HepG2 (cell line): ENCODE data around the gene ACOT4. TPM values are rescaled to one million over a fixed set of nuclear protein-coding genes. Genes with fewer than 3 reads are reported as not detected.

Experiments
- ARHGAP35 ChIP-seq: sonication (generic); formaldehyde crosslinking; IDR thresholded peaks from 2 replicates; pipeline ENCODE4 v1.9.0; 2022; ENCODE audit warnings: mild to moderate bottlenecking, inconsistent platforms, moderate library complexity, missing genetic modification reagents, borderline replicate concordance
- FOSL1 ChIP-seq: sonication (generic); formaldehyde crosslinking; IDR thresholded peaks from 2 replicates; pipeline ENCODE4 v1.9.0; 2021; ENCODE audit warnings: missing genetic modification reagents, borderline replicate concordance
- KAT8 ChIP-seq: IDR thresholded peaks from 2 replicates; pipeline ENCODE4 v1.6.1; 2016; ENCODE audit warnings: missing genetic modification reagents, missing compliant biosample characterization
- MXD4 ChIP-seq: IDR thresholded peaks from 2 replicates; pipeline ENCODE4 v1.6.1; 2016; ENCODE audit warnings: mild to moderate bottlenecking, missing biosample characterization, missing genetic modification reagents
- MYC ChIP-seq: sonication (generic); formaldehyde crosslinking; IDR thresholded peaks from 2 replicates; pipeline ENCODE4 v1.9.0; 2021; ENCODE audit warnings: missing genetic modification reagents, borderline replicate concordance
- PATZ1 ChIP-seq: sonication (generic); formaldehyde crosslinking; IDR thresholded peaks from 2 replicates; pipeline ENCODE4 v1.4.0; 2020; ENCODE audit warnings: missing genetic modification reagents
- RBM39 ChIP-seq: fragments of 200-400 bp; formaldehyde crosslinking; IDR thresholded peaks from one replicate; pipeline ENCODE4 v1.6.1; 2018; ENCODE audit warnings: antibody characterized with exemption, mild to moderate bottlenecking, low read depth, low read length; ENCODE audit not compliant: poor library complexity, severe bottlenecking
- RNF219 ChIP-seq: sonication (generic); formaldehyde crosslinking; IDR thresholded peaks from 2 replicates; pipeline ENCODE4 v1.5.0; 2020; ENCODE audit warnings: mild to moderate bottlenecking, missing genetic modification reagents
- SALL1 ChIP-seq: sonication (generic); formaldehyde crosslinking; IDR thresholded peaks from 2 replicates; pipeline ENCODE4 v1.8.0; 2022; ENCODE audit warnings: mild to moderate bottlenecking, missing genetic modification reagents
- SNAPC2 ChIP-seq: sonication (generic); formaldehyde crosslinking; IDR thresholded peaks from 2 replicates; pipeline ENCODE4 v1.8.1; 2022; ENCODE audit warnings: mild to moderate bottlenecking, missing genetic modification reagents
- SRF ChIP-seq: IDR thresholded peaks from 2 replicates; pipeline ENCODE4 v1.6.1; 2011; ENCODE audit warnings: mild to moderate bottlenecking, low read depth, low read length, moderate library complexity
- TAF1 ChIP-seq: sonication (generic); formaldehyde crosslinking; IDR thresholded peaks from 2 replicates; pipeline ENCODE4 v1.4.0; 2020; ENCODE audit warnings: missing genetic modification reagents
- TCF12 ChIP-seq, 2 experiments: fragments of 450-650 bp in 1 of 2; sonication (generic) in 1 of 2; formaldehyde crosslinking in 1 of 2; IDR thresholded peaks; 2 replicates each; pipeline versions ENCODE4 v1.6.1 to v1.8.0; 2017 to 2022; ENCODE audit warnings: antibody characterized with exemption in 1 of 2, mild to moderate bottlenecking in 1 of 2, missing genetic modification reagents in 1 of 2, moderate library complexity in 1 of 2
- U2AF1 ChIP-seq: fragments of 200-400 bp; formaldehyde crosslinking; optimal IDR thresholded peaks from 2 replicates; pipeline ENCODE3; 2017; ENCODE audit warnings: mild to moderate bottlenecking, low read depth, low read length
- ZMYM3 ChIP-seq: sonication (generic); formaldehyde crosslinking; IDR thresholded peaks from 2 replicates; pipeline ENCODE4 v1.5.1; 2020; ENCODE audit warnings: mild to moderate bottlenecking, missing genetic modification reagents
- ZNF30 ChIP-seq: sonication (generic); formaldehyde crosslinking; IDR thresholded peaks from 2 replicates; pipeline ENCODE4 v1.5.0; 2020; ENCODE audit warnings: mild to moderate bottlenecking, missing genetic modification reagents
- ZNF430 ChIP-seq: sonication (generic); formaldehyde crosslinking; IDR thresholded peaks from 2 replicates; pipeline ENCODE4 v1.9.0; 2021; ENCODE audit warnings: mild to moderate bottlenecking, missing genetic modification reagents
- ZNF441 ChIP-seq: sonication (generic); formaldehyde crosslinking; IDR thresholded peaks from 2 replicates; pipeline ENCODE4 v1.7.0; 2021; ENCODE audit warnings: missing genetic modification reagents, borderline replicate concordance
- ZNF530 ChIP-seq: sonication (generic); formaldehyde crosslinking; IDR thresholded peaks from 2 replicates; pipeline ENCODE4 v1.5.0; 2020; ENCODE audit warnings: low read depth, mild to moderate bottlenecking, missing genetic modification reagents
- polyA plus RNA-seq, 8 experiments: library from polyadenylated mRNA; depleted of rRNA in 3 of 8; stranded (reverse) in 7 of 8; unstranded in 1 of 8; fragments of >200 nt; fragmentation: Illumina TruSeq in 4 of 8; extraction: Trizol in 4 of 8; gene quantifications; 2 replicates each; pipeline versions ENCODE4 v1.2.1 to v1.2.3, GENCODE V29; 2011 to 2016; ENCODE audit warnings: low read depth in 4 of 8, missing spikeins in 1 of 8, mixed read lengths in 1 of 8; ENCODE audit not compliant: insufficient read depth in 1 of 8
- total RNA-seq, 5 experiments: library from RNA; depleted of rRNA; stranded (reverse); fragments of >200 nt; fragmentation: Illumina TruSeq; extraction: Trizol; gene quantifications; 2 replicates each; pipeline ENCODE4 v1.2.3, GENCODE V29; 2016; ENCODE audit warnings: low read depth in 1 of 5
- TF ChIP-seq, protein P1 (sequence below): sonication (generic); formaldehyde crosslinking; IDR thresholded peaks from 2 replicates; pipeline ENCODE4 v1.8.1; 2022; ENCODE audit warnings: low read depth, mild to moderate bottlenecking, missing genetic modification reagents
- TF ChIP-seq, protein P2 (sequence below): sonication (generic); formaldehyde crosslinking; conservative IDR thresholded peaks from 2 replicates; pipeline ENCODE4 v1.8.1; 2023; ENCODE audit warnings: missing genetic modification reagents

Gene ACOT4
- total and polyA plus RNA-seq, 2 of the 13 experiments (the other 11 are each of a cell fraction or from before 2014, with no cell fraction given): 0.04 to 0.05 TPM

GRCh38 chr14:73612339-73613045 lies 20.8 kb downstream of the ACOT4 start, which contains the start of gene ACOT6 (continued):
- TF ChIP-seq FOSL1 (CRISPR knock-in tag): no peak
- TF ChIP-seq SNAPC2 (CRISPR knock-in tag): peak; percentile 72; the same call in 1 of the 2 replicates
- TF ChIP-seq ZNF30 (CRISPR knock-in tag): 0 out of 2 replicates have a peak, but pooled peaks have one; percentile 35
- TF ChIP-seq MXD4: no peak
- TF ChIP-seq TCF12 (IDR thresholded peaks at IDR 0.05): no peak
- TF ChIP-seq TCF12 (CRISPR knock-in tag; IDR thresholded peaks at IDR 0.05): no peak; the same call in 1 of the 2 replicates
- 0 out of 2 replicates have a peak, but pooled peaks have one; percentile 6 for TF ChIP-seq ZMYM3 (CRISPR knock-in tag)
- TF ChIP-seq, protein P1, sequence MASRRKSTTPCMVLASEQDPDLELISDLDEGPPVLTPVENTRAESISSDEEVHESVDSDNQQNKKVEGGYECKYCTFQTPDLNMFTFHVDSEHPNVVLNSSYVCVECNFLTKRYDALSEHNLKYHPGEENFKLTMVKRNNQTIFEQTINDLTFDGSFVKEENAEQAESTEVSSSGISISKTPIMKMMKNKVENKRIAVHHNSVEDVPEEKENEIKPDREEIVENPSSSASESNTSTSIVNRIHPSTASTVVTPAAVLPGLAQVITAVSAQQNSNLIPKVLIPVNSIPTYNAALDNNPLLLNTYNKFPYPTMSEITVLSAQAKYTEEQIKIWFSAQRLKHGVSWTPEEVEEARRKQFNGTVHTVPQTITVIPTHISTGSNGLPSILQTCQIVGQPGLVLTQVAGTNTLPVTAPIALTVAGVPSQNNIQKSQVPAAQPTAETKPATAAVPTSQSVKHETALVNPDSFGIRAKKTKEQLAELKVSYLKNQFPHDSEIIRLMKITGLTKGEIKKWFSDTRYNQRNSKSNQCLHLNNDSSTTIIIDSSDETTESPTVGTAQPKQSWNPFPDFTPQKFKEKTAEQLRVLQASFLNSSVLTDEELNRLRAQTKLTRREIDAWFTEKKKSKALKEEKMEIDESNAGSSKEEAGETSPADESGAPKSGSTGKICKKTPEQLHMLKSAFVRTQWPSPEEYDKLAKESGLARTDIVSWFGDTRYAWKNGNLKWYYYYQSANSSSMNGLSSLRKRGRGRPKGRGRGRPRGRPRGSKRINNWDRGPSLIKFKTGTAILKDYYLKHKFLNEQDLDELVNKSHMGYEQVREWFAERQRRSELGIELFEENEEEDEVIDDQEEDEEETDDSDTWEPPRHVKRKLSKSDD (CRISPR knock-in tag): 0 out of 2 replicates have a peak, but pooled peaks have one; percentile 33
- TF ChIP-seq KAT8 (CRISPR knock-in tag): no peak
- peak; percentile 40 for TF ChIP-seq PATZ1 (CRISPR knock-in tag)
- TF ChIP-seq, protein P2, sequence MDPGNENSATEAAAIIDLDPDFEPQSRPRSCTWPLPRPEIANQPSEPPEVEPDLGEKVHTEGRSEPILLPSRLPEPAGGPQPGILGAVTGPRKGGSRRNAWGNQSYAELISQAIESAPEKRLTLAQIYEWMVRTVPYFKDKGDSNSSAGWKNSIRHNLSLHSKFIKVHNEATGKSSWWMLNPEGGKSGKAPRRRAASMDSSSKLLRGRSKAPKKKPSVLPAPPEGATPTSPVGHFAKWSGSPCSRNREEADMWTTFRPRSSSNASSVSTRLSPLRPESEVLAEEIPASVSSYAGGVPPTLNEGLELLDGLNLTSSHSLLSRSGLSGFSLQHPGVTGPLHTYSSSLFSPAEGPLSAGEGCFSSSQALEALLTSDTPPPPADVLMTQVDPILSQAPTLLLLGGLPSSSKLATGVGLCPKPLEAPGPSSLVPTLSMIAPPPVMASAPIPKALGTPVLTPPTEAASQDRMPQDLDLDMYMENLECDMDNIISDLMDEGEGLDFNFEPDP (CRISPR knock-in tag): 0 out of 2 replicates have a peak, but pooled peaks have one; percentile 78
- peak; percentile 52; the same call in 1 of the 2 replicates for TF ChIP-seq MYC
- TF ChIP-seq SRF: no peak
- TF ChIP-seq RBM39: peak; percentile 81
- no peak for TF ChIP-seq U2AF1
- TF ChIP-seq RNF219 (CRISPR knock-in tag): no peak
- TF ChIP-seq SALL1 (CRISPR knock-in tag): peak; percentile 70
- no peak for TF ChIP-seq ZNF530
- peak; percentile 72 for TF ChIP-seq TAF1 (CRISPR knock-in tag)
- TF ChIP-seq ARHGAP35 (CRISPR knock-in tag): 0 out of 2 replicates have a peak, but pooled peaks have one; percentile 21
- TF ChIP-seq ZNF430 (CRISPR knock-in tag): no peak
- TF ChIP-seq ZNF441 (CRISPR knock-in tag): peak; percentile 62
